Measurements from ENCODE around the gene ARHGEF28.

DNA sequence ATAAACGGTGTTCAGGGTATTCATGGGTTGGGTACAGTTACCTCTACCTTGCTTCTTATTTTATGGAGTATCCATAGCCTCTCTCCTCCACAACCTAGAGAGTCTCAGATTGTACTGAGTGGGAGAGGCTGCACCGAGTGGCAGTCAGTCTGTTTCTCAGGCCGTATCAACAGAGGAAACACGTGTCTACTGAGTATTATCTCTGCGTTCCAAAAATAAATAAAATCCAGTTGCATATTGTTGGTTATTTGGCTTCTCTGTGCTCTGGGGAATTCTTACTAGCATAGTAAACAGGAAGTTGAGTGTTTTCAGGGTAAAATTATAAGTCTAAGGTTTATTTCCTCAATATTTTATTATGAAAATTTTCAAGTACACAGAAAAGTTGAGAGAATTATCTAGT, 231.0 kb downstream of the ARHGEF28 start:
- TF ChIP-seq, protein P1, sequence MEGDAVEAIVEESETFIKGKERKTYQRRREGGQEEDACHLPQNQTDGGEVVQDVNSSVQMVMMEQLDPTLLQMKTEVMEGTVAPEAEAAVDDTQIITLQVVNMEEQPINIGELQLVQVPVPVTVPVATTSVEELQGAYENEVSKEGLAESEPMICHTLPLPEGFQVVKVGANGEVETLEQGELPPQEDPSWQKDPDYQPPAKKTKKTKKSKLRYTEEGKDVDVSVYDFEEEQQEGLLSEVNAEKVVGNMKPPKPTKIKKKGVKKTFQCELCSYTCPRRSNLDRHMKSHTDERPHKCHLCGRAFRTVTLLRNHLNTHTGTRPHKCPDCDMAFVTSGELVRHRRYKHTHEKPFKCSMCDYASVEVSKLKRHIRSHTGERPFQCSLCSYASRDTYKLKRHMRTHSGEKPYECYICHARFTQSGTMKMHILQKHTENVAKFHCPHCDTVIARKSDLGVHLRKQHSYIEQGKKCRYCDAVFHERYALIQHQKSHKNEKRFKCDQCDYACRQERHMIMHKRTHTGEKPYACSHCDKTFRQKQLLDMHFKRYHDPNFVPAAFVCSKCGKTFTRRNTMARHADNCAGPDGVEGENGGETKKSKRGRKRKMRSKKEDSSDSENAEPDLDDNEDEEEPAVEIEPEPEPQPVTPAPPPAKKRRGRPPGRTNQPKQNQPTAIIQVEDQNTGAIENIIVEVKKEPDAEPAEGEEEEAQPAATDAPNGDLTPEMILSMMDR (IDR thresholded peaks at IDR 0.05; ENCODE audit: insufficient read depth, low read length): no peak
- TF ChIP-seq SPI1 (IDR thresholded peaks at IDR 0.05; ENCODE audit: borderline replicate concordance, low read depth) (no peak), POLR2AphosphoS5 (IDR thresholded peaks at IDR 0.05; ENCODE audit: low read depth) (no peak), GABPA (IDR thresholded peaks at IDR 0.05; ENCODE audit: low read depth) (no peak)

Measured in HL-60 (cell line).